ENCODE measurements around the gene KDM6B. TPM values are rescaled to one million over a fixed set of nuclear protein-coding genes. Genes with fewer than 3 reads are reported as not detected.

KDM6B gene
- total RNA-seq, 1 donor from 2014 or later, result 1.8 TPM

- DNase-seq (ENCODE audit: low read depth in 2 of 2), result peak; percentile 94 to 96
Measured at GRCh38 chr17:7841396-7841914, 7.4 kb downstream of the KDM6B start.

DNA sequence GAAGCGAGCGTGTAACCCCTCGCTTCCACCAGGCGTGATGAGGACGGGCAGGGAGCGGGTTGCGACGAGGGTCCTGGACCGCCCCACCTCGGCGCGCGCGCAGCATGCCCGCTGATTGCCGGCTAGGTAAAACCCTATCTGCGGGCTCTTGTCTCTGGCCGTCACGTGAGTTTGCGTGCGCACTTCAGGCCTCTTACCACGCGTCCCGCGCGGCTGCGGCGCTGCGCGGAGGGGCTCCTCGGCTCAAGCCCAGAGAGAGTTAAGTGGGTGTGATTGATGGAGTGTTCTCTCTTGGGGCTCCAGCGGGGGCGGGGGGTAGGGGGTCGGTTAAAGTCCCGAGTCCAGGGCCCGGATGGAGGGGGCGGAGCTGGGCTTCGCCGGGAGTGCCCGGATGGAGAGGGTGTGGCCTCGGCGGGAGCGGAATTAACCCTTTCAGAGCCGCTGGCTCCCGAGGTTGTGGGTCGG lies 7.9 kb downstream of the KDM6B start:
- peak; percentile 88 to 93 for DNase-seq (ENCODE audit: low read depth in 2 of 2)

DNA sequence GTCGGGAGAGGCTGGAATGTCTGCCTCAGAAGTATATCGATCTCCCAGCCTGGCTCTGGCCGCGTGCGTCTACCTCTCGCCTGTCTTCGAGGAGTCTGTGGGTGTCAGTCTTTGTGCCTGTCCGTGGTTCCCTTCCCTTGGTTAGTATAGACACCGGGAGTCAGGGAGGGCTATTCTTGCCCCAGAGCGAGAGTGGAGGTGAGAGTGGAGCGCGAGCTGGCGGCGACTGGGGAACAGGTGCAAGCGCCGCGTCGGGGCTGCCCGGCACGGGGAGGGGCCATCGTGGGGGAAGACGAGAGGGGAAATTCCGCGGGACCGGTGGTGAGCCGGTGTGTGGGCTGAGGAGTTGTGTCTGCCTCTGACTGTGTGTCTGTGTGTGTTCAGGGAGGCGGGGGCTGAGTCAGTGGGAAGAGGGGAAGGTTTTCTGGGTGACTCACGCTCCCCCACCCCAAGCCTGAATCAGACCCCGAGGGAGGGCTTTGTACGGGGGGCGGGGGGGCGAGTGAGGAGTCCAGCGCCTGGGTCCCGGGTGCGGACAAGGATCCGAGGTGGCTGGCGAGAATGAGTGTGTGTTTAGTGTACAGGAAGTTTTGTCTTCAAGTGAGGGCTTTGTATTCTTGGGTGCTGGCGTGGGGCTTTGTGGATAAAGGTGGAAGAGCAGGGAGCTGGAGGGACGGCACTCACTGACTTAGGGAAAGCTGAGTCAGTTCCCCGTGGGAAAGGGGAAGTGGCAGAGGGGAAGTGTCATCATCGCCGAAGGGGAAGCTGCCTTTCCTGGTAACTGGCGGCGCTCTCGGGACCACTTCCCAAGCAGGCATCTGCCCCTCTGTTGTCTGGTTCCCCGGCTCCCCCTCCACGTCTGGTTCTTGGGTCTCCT lies 8.6 kb downstream of the KDM6B start:
- DNase-seq (ENCODE audit: low read depth in 2 of 2), result peak; percentile 98

GRCh38 chr17:7843257-7843535 lies 9.2 kb downstream of the KDM6B start:
- no peak for DNase-seq (ENCODE audit: low read depth in 2 of 2)

DNA sequence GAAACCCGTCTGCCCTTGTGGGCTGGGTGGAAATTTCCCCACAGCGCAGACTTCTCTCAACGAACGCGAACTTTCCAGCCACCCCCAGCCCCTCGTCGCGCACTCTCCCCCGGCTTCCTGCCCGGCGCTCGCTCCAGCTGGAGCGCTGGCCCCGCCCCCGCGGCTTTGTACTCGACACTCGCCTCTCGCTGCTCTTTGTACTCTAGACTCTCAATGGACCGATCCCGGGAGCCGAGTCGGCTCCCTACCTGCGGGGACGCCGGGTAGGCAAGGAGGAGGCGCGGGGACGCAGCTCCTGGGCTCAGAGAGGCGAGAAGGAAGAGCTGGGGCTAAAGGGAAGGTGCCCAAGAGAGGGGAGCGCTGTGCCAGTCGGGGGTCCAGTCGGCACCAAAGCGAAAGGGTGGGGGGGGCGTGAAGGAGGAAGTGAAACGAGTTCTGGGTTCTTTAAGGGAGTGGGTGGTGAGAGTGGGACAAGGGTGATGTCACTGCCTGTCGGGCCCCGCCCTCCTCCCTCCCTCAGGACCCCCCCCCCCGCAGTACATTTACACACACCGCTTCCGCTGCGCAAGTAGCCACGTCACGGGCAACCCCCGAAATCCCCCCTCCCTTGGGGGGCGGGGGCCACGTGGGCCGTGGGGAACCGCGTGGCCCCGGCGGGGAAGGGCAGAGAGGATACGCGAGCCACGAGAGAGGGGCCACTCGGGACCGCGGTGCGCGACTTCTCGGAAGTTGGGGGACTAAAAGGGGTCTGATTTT lies 9.7 kb downstream of the KDM6B start:
- DNase-seq (ENCODE audit: low read depth in 2 of 2), result peak; percentile 95

- peak; percentile 96 to 97 for DNase-seq (ENCODE audit: low read depth in 2 of 2)
Measured at GRCh38 chr17:7844292-7845154, 10.5 kb downstream of the KDM6B start.

DNA sequence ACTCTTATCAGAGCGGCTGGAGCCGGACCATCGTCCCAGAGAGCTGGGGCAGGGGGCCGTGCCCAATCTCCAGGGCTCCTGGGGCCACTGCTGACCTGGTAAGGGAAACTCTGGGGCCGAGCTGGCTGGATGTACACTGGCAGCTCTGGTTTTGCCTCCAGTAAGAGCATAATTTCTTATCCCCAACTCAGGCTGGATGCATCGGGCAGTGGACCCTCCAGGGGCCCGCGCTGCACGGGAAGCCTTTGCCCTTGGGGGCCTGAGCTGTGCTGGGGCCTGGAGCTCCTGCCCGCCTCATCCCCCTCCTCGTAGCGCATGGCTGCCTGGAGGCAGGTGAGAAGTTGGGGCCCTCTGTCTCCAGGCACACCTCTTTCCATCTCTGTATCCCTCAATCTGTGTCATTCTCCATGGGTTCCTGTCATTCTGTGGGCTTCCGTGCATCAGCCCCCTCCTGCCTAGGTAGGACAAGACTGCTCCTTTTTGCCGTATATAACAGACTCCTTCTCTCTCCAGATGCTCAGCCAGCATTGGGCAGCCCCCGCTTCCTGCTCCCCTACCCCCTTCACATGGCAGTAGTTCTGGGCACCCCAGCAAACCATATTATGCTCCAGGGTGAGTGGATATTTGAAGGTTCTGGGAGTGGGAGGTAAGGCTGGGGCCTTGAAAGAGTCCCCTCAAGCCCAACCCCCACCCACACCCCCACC lies 11.5 kb downstream of the KDM6B start:
- no peak for DNase-seq (ENCODE audit: low read depth in 2 of 2)

- no peak for DNase-seq (ENCODE audit: low read depth in 2 of 2)
Measured at GRCh38 chr17:7846063-7846735, 12.2 kb downstream of the KDM6B start.

DNA sequence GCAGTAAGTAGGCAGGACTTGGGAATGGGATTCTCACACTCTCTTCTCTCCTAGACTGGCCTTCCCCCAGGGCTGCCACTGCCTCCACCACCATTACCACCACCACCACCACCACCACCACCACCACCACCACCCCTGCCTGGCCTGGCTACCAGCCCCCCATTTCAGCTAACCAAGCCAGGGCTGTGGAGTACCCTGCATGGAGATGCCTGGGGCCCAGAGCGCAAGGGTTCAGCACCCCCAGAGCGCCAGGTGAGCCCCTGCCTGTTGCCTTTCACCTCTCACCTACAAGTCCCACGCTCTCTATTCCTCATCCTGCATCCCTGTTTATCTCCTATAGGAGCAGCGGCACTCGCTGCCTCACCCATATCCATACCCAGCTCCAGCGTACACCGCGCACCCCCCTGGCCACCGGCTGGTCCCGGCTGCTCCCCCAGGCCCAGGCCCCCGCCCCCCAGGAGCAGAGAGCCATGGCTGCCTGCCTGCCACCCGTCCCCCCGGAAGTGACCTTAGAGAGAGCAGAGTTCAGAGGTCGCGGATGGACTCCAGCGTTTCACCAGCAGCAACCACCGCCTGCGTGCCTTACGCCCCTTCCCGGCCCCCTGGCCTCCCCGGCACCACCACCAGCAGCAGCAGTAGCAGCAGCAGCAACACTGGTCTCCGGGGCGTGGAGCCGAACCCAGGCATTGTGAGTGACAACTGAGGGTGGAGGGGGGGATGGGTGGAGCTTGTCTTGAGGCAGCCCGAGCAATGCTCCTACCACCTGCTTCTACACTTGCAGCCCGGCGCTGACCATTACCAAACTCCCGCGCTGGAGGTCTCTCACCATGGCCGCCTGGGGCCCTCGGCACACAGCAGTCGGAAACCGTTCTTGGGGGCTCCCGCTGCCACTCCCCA lies 13.0 kb downstream of the KDM6B start:
- no peak for DNase-seq (ENCODE audit: low read depth in 2 of 2)

GRCh38 chr17:7848131-7848579 lies 14.1 kb downstream of the KDM6B start:
- no peak for DNase-seq (ENCODE audit: low read depth in 2 of 2)

DNA sequence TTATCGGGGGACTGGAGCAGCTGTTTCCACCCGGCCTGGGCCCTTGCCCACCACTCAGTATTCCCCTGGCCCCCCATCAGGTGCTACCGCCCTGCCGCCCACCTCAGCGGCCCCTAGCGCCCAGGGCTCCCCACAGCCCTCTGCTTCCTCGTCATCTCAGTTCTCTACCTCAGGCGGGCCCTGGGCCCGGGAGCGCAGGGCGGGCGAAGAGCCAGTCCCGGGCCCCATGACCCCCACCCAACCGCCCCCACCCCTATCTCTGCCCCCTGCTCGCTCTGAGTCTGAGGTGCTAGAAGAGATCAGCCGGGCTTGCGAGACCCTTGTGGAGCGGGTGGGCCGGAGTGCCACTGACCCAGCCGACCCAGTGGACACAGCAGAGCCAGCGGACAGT lies 14.7 kb downstream of the KDM6B start:
- no peak for DNase-seq (ENCODE audit: low read depth in 2 of 2)

GRCh38 chr17:7849130-7849750 lies 15.2 kb downstream of the KDM6B start:
- DNase-seq (ENCODE audit: low read depth in 2 of 2), result no peak

- DNase-seq (ENCODE audit: low read depth in 2 of 2), result no peak
Measured at GRCh38 chr17:7849751-7850504, 15.9 kb downstream of the KDM6B start.

DNA sequence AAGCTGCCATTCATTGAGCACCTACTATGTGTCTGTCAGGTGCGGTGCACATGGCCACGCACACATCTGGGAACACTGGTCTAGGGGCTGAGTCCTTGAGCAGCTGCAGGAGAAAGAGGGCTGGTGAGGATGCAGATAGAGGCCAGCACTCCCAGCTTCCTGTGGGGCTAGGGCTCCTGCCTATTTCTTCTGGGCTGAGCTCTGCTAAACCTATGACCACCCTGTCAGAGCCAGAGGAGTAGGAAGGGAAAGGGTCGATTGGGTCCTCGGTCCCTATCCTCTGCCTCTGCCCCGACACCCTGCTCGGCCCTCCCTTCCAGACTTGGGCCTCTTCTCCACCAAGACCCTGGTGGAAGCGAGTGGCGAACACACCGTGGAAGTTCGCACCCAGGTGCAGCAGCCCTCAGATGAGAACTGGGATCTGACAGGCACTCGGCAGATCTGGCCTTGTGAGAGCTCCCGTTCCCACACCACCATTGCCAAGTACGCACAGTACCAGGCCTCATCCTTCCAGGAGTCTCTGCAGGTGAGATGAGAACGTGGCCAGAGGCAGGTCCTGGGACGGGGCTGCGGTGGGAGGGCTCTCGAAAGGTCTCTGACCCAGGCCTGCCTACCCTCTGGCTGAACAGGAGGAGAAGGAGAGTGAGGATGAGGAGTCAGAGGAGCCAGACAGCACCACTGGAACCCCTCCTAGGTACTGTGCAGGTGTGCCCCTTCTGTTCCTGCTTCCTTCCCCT lies 16.9 kb downstream of the KDM6B start:
- DNase-seq (ENCODE audit: low read depth in 2 of 2), result no peak

DNA sequence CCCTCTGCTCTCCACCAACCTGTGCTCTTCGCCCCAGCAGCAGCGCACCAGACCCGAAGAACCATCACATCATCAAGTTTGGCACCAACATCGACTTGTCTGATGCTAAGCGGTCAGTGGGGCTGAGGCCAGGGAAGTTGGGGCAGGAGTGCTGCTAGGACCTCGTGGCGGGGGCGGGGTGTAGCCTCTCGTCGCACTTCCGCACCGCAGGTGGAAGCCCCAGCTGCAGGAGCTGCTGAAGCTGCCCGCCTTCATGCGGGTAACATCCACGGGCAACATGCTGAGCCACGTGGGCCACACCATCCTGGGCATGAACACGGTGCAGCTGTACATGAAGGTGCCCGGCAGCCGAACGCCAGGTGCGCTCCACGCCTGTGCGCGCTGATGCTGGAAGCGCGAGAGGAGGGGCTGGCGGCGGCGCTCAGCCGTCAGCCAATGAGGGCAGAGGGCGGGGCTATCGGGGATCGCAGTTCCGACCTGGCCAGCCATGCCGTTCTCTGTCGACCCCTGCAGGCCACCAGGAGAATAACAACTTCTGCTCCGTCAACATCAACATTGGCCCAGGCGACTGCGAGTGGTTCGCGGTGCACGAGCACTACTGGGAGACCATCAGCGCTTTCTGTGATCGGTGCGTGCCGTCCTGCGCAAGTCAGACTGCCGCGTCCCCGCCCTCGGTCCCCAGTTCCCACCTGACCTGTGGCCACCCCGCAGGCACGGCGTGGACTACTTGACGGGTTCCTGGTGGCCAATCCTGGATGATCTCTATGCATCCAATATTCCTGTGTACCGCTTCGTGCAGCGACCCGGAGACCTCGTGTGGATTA lies 17.6 kb downstream of the KDM6B start:
- peak; percentile 89 to 95 for DNase-seq (ENCODE audit: low read depth in 2 of 2)

DNA sequence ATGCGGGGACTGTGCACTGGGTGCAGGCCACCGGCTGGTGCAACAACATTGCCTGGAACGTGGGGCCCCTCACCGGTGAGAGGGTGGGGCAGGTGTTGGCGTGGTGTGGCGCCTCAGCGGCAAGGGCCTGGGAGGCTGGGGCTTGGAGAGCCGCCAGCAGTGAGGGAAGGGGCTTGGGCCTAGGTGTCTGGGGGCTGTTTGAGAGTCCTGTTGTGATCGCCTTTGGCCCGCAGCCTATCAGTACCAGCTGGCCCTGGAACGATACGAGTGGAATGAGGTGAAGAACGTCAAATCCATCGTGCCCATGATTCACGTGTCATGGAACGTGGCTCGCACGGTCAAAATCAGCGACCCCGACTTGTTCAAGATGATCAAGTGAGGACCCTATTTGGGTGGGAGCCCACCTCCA lies 18.2 kb downstream of the KDM6B start:
- DNase-seq (ENCODE audit: low read depth in 2 of 2), result no peak
